GM21723 (cell line): ENCODE results near the gene KCNH4.
"Not testable (repeated sequence)": the region's sequence is repeated elsewhere in the genome, so short reads cannot be mapped to it uniquely, and the experiment has no call there.

Experiments
- ATAC-seq: cut with Tn5 transposase; IDR thresholded peaks from one replicate; pipeline ENCODE4 v1.9.1; 2021; ENCODE audit warnings: mild to moderate bottlenecking, moderate library complexity; ENCODE audit not compliant: unreplicated experiment

Gene KCNH4

DNA sequence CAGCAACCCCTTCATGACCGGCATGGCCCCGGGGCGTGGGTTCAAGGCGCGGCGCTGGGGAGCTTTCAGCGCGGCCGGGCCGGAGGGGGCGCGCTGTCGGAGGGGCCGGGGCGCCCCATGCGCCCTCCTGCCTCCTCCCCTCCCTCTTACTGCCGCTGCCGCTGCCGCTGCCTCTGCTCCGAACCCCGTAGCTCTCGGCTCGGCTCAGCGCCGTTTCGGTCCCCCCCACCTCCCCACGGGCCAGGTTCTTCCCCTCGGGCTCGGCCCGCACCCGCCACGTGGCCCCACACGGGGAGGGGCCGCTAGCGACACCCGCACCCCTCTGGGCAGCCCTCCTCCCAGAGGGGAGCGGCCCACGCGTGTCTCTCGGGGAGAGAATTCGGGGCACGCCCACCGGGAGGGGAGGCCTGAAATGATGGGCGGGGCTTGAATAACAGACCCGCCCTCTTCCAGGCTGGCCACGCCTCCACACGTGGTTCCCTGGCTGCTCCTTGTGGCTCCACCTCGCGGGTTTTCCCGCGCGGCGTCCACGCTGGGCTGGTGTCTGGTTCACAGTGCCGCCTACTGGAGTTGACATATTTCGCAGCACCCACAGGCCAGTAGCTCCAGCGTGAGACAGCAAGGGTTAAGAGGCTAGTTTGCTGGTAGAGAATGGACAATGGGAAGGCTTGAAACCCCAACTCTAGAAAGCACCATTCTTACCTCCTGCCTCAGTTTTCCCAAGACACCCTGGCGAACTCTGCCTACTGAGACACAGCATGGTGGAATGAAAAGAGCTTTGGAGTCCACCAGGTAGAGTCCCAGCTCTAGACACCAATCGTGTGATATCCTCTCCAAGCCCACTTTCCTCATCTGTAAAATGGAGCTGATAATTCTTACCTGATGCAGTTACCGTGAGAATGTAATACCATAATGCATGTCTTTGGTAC, at the start of gene KCNH4:
Gene KCNH4 (minus strand): TSS at position 221 of the 929 bp plus-strand sequence. CDS start 197 bp downstream, at position 24.
- ATAC-seq: peak; percentile 31

DNA sequence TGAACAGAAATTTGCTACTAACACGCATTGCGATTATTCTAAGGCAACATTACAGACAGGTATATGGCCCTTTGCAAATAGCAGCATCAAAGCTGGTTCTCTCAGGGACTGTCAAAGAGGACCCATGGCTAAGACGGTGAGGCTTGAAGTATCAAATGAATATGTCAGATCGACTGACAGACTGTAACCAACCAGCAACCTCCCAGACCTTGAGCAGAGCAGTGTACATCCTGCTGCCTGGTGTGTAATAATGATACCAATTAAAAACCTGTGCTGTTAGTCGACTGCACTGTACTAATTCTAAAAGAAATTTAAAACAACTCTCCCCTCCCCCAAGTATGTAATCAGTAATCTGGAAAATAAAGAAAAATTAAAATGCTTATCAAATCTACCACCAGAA, 49.3 kb upstream of the KCNH4 start:
- no peak for ATAC-seq

DNA sequence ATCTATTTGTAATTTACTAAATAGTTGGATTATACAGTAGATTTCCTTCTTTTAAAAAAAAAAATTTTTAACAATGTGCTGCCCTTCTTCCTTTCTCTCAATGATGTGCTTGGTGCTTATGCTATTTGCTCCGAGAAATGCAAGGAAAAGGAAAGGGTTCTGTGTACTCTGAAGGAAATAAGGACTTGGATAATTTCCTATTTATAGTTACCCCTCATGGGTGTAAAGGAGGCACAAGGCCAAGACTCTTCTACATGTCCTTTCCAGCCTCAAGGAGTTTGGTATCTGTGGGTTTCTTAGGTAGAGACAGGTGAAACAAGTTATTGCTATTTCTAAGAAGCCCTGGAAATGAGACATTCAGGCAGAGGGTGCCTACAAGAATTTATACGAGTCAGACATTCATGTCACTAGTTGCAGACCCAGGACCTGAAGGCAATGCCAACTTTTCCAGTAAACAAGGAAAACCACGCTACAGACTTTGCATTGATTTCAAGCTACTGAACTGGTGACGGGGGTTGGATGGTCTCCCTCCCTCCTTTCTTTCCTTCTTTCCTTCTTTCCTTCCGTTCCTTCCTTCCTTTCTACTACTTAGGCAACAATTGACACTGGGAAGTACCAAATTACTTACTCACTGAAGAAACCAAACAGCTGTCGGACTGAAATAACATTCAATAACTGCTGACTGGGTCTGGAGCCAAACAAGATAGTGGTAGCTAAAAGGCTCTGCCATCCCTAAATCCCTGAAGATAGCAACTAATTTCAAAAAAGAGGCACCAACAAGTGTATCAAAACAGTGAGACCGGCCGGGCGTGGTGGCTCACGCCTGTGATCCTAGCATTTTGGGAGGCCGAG, 47.1 kb upstream of the KCNH4 start:
- ATAC-seq: no peak

DNA sequence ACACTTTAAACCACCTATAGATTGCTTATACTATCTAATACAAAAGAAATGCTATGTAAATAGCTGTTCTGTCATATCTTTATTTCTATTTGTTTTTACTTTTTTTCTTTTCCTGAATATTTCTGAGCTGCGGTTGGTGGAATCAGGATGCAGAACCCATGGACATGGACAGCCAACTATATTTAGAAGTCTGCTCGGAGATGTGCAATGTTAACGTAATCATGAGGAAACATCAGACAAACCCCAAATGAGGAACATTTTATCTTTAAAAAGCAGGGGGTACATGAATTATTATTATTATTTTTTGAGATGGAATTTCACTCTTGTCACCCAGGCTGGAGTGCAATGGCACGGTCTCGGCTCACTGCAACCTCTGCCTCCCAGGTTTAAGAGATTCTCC, 44.7 kb upstream of the KCNH4 start:
- ATAC-seq: no peak

DNA sequence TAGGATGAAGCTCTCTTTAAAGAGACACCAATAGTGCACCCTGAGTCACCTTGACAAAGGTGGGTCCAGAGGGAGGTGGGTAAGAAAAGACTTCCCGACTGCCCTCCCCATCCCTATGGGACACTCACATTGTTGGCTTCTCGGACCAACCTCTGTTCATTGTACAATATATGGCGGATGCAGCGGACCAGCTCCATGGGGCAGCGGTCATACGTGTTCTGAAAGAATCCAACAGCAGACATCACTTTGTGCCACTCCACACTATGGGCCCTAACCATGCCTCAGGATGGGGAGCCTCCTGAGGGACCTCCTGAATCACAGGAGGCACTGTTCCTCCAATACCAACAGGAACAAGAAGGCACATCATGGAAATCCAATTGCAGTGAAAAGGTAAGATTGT, 43.7 kb upstream of the KCNH4 start:
- ATAC-seq: no peak

DNA sequence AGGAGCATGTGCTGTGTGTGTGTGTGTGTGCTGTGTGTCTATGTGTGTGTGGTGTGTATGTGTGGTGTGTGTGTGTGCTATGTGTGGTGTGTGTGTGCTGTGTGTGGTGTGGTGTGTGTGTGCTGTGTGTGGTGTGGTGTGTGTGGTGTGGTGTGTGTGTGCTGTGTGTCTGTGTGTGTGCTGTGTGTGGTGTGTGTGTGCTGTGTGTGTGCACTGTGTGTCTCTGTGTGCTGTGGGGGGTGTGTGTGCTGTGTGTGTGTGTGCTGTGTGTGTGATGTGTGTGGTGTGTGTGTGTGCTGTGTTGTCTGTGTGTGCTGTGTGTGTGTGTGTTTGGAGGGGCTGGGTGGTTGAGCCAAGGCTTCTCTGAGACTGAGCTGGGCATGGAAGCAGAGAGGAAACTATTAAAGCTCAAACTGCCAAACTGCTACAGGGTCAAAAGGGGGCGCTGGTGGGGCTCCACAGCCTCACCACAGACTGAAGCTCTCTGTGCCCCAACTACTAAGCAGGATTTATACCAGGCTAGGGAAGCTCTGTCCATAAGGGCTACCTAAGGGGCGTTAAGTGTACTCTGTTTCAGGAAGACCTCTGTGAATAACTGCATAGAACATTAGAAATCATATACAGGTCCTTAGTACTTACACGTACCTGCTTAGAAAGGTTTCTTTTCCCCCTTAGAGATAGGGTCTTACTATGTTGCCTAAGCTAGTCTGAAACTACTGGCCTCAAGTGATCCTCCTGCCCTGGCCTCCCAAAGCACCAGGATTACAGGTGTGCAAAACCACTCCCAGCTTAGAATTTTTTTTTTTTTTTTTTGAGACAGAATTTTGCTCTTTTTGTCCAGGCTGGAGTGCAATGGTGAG, 41.2 kb upstream of the KCNH4 start:
- ATAC-seq: no peak

DNA sequence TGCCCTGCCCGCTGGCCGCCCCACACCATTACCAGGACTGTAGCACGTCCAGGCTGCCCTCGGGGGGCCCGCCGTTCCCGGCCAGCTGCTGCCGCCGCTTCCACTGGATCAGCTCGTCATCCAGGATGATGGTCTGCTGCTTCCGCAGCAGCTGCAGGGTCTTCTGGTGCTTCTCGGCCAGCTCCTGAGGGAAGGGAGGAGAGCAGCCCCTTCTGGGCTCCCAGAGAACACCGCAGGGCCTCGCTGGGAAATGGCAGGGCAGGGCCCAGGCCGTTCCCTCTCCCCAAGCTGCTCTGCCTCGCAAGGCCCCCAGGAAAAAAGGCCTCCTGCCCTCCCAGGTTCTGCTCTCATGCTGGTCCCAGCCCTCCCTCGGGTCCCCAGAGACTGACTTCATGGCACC, 38.3 kb upstream of the KCNH4 start:
- not testable (repeated sequence) for ATAC-seq

DNA sequence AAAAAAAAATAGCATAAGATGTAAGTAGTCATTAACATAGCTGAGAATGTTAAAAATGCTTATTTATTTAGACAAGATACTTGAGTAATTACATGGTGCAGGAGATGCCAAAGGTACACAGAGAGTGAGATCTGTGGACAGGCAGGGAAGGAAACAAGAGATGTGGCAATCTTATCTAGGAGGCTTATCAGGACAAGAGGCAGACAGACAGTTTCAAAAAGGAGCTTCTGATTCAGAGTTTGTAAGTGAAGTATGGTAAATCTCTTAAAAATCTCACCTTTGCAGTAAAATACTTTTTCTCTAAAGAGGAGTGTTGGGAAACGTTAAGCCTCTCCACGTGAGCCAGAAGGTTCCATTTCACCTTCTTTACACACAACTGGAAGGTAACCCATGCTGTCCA, 33.2 kb upstream of the KCNH4 start:
- ATAC-seq: no peak

DNA sequence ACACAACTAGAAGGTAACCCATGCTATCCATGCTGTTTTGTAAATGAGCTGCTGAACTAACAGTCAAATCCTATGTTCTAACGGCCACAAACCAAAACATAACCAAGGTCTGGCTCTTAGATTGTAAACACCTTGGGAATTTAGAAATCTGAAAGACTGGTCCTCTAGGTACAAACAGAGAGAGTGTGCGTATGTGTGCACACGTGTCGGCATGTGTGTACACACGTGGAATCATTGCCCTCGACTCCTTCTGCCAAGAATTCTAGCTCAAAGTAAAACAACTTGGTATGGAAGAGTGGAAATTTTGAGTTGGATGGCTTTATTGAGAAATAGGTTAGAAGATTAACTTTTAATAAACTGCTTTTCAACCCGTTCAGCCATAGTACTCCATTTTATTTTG, 31.4 kb upstream of the KCNH4 start:
- no peak for ATAC-seq

DNA sequence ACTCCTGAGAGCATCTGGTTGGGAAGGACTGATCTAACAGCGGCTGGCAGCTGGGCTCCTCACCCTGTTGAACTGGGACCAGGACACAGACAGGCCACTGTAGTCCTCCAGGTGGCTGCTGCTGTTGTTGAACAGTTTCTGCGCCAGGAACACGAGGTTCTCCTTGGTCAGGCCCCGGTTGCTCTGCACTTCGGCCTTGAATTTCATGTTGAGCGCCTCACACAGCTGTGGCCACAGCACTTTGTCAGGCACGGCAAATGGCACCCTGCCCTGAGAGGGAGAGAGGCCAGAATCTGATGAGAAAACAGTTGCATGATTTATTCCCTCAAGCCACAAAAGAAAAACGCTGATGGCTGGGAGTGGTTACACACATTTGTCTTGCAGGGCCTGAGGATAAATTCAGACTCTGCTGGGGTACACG, 31.0 kb upstream of the KCNH4 start:
- ATAC-seq: not testable (repeated sequence)

DNA sequence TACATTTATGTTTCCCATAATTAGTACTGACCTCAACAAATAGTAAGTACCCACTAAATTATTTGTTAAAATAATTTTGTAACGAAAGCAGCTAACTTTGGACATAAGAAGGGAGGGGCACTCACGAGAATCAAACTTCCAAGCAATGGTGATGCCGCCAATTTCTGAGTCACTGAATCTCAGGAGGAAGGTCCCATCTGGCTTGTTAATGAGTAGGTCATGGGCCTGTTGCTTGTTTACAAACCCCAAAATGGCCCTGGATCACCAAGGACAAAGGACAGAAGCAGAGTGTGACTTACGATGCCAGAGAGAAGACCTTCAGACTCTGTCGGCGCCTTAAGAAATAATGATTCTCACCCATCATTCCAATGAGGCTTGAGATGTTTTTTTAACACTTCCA, 29.1 kb upstream of the KCNH4 start:
- ATAC-seq: no peak

DNA sequence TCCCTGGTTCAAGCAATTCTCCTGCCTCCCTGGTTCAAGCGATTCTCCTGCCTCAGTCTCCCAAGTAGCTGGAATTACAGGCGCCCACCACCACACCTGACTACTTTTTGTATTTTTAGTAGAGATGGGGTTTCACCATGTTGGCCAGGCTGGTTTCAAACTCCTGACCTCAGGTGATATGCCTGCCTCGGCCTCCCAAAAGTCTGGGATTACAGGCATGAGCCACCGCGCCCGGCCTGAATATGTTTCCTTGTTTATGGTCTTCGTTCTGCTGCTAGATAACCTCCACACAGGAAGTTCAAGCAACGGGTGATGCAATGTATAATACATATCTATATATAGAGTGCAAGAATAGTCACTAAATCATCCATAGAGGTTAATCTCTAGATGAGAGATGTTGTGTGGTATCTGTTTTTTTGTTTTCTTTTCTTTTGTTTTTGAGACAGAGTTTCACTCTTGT, 25.2 kb upstream of the KCNH4 start:
- not testable (repeated sequence) for ATAC-seq

DNA sequence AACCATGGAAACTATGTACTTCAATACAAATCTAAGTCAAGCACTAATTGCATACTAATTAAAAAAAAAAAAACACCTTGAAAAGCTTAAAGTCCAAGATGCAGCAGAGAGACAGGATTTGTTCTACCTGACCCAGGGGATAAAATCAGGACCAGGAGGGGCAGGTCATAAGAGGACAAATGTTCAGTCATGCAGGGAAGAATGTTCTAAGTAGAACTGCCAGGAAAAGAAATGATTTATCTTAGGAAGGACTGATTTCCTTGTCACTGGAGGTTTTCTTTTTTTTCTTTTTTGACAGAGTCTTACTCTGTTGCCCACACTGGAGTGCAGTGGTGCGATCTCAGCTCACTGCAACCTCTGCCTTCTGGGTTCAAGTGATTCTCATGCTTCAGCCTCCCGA, 22.4 kb upstream of the KCNH4 start:
- ATAC-seq: no peak

DNA sequence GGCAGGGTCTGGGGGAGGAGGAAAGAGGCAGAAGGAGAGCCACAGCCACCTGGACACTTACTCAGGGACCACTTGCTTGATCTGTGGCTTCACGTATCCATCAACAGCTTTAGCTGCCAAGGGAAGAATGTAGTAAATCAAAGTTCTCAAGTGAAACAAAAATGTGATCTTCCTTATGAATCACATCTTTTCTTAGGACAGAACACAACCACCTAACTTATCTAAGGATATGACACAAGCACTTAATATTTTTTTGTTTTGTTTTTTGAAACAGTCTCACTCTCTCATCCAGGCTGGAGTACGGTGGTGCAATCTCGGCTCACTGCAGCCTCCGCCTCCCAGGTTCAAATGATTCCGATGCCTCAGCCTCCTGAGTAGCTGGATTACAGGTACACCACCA, 21.8 kb upstream of the KCNH4 start:
- no peak for ATAC-seq

DNA sequence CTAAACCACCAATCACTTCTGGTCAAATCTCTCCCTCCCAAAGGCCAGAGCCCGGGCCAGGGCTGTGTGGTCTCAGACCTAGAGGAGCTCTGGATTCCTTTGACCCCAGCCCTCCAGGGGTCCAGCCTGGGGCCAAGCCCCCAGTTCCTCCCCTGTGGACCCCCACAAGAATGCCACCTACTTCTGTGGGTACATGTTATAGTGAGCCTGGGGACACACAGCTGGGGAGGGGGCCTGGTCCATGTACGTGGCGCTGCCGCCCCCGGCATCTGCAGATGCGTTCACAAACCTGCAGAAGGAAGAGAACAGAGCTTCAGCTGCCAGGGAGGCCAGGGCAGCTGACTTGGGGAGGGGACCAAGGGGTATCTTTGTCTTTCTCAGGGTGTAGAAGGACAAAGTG, 21.2 kb upstream of the KCNH4 start:
- ATAC-seq: no peak

DNA sequence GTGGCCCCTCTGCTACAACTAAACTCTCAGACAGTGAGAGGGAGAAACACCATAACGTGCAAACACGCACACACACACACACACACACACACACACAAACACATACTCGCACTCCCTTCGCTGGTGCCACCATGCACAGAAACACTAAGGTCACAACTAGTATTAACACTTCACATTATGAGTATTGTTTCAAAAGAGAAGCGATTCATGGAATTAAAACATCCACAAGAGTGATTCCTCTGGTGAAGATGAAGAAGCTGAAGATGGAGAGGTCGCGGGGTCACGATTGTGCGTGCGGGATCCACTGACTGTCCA, 20.5 kb upstream of the KCNH4 start:
- ATAC-seq: no peak

DNA sequence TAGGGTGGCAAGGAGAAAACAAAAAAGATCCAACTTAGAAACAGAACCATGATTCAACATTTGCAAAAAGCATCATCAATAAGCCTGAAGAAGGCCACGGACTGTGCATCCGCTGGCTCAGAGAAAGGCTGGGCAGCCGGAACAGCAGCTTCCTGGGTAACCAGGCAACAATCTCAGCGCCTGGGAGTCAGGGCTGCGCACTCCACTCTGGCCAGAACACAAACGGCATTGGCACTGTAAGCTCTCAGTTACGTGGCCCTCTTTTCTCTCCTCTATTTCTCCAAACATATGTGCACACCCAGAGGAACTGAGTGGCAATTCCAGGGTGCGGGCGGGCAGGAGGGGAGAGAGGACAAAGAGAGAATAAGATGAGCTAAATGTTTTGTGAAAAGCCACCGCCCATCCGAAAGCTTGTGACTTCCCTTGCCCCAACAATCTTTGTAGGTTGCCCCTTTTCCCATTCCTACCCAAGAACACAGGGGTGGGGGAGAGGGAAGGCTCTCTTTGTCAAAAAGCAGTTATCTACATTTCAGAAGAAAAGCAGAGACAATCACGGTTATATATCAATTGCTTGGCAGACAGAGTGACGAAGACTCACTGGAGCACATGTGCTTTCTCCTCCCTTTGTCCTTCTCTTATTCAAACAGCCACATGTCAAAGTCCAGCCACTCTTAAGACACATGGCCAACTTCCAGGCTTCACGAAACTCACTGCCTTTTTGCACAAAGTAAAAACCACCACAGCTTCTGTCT, 19.9 kb upstream of the KCNH4 start:
- ATAC-seq: no peak

DNA sequence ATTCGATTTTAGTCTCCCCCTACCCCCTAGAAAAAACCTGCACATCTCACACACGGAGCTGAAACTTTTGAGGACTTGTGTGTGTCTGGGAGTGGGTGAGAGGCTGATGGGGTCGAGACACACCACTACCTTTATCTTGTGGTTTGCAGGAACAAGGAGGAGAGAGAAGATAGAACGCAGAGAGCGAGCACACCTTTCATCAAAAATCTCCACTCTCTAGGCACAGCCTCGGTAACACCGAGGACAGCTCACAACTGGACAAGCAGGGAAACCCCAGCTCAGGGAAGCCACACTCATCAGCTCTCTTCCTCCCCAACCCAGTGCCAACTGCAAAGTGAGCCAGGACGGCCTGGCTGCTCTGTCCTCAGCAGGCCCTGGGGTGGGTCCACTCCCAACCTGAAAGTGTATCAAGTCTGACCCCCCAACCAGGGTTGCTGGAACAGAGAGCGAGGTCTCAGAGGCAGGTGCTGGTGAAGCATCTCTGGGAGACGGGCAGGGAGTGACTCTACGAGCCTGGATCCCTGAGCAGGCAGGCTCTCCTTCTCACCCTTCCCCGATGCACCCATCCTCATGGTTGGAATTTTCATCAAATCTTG, 18.6 kb upstream of the KCNH4 start:
- ATAC-seq: no peak

DNA sequence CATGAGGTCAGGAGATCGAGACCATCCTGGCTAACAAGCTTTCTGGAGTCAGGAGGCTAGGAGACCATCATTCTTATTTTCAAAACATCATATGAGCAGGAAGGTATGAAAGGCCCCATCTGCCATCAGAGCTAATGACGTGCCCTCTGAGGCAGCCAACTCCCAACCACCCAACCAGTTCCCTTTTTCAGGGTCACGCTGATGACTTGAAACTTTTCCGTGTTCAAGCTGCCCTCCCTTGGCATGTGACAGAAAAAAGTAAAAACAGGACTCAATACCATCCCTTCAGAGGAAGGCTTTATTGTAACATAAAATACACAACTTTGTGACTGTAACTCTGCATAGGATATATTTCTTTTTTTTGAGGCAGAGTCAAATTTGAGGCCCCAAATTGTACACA, 18.0 kb upstream of the KCNH4 start:
- ATAC-seq: no peak
